K562 (cell line): ENCODE data around the gene PPP6R3. TPM values are rescaled to one million over a fixed set of nuclear protein-coding genes. Genes with fewer than 3 reads are reported as not detected.

Experiments used
- KAT2B ChIP-seq: IDR thresholded peaks from one replicate; pipeline ENCODE4 v1.6.1; 2012; ENCODE audit warnings: low read depth, mild to moderate bottlenecking, control low read depth, inconsistent platforms, low read length, moderate library complexity
- NR3C1 ChIP-seq: sonication (generic); formaldehyde crosslinking; IDR thresholded peaks from 2 replicates; pipeline ENCODE4 v1.8.1; 2022; ENCODE audit warnings: missing genetic modification reagents
- PHF8 ChIP-seq: fragments of 200-600 bp; sonication (generic); IDR thresholded peaks from 2 replicates; pipeline ENCODE4 v1.6.1; 2012; ENCODE audit warnings: mixed run types, mild to moderate bottlenecking, inconsistent platforms, low read length, moderate library complexity, borderline replicate concordance
- PHTF2 ChIP-seq: fragments of 250-450 bp; sonication (Bioruptor Pico); IDR thresholded peaks from 2 replicates; pipeline ENCODE4 v1.5.0; 2021; ENCODE audit warnings: mild to moderate bottlenecking
- RBM22 ChIP-seq: fragments of 200-400 bp; formaldehyde crosslinking; IDR thresholded peaks from 2 replicates; pipeline ENCODE4 v1.6.1; 2018; ENCODE audit warnings: low read length, low read depth; ENCODE audit not compliant: poor library complexity, severe bottlenecking
- SIX5 ChIP-seq, 2 experiments: IDR thresholded peaks; 2 replicates each; pipeline ENCODE4 v1.6.1; 2011; ENCODE audit warnings: low read length in 2 of 2, borderline replicate concordance in 1 of 2, low read depth in 1 of 2, mild to moderate bottlenecking in 1 of 2, moderate library complexity in 1 of 2; ENCODE audit not compliant: insufficient read depth in 1 of 2
- SREBF2 ChIP-seq: sonication (generic); formaldehyde crosslinking; IDR thresholded peaks from 2 replicates; pipeline ENCODE4 v1.4.0; 2020; ENCODE audit warnings: mild to moderate bottlenecking, missing genetic modification reagents
- TOE1 ChIP-seq, 2 experiments: fragments of 450-650 bp in 1 of 2; sonication (generic) in 1 of 2; formaldehyde crosslinking in 1 of 2; IDR thresholded peaks; 2 replicates each; pipeline versions ENCODE4 v1.7.1 to v1.8.0; 2016 to 2022; ENCODE audit warnings: borderline replicate concordance in 2 of 2, mild to moderate bottlenecking in 2 of 2, antibody characterized with exemption in 1 of 2, inconsistent platforms in 1 of 2, low read depth in 1 of 2, missing genetic modification reagents in 1 of 2, moderate library complexity in 1 of 2
- ZBTB17 ChIP-seq: fragments of 450-650 bp; formaldehyde crosslinking; IDR thresholded peaks from 2 replicates; pipeline ENCODE4 v1.4.0; 2020; ENCODE audit warnings: mild to moderate bottlenecking
- ZNF639 ChIP-seq, 2 experiments: fragments of 200-800 bp in 1 of 2; sonication (Bioruptor generic) in 1 of 2; sonication (generic) in 1 of 2; formaldehyde crosslinking in 1 of 2; IDR thresholded peaks in 1 of 2; conservative IDR thresholded peaks in 1 of 2; 2 replicates each; pipeline versions ENCODE4 v1.5.0 to v1.6.1; 2016 to 2020; ENCODE audit warnings: missing compliant biosample characterization in 1 of 2, missing genetic modification characterization in 1 of 2, missing genetic modification reagents in 1 of 2
- polyA plus RNA-seq, 8 experiments: library from polyadenylated mRNA; depleted of rRNA in 4 of 8; stranded (reverse) in 5 of 8; unstranded in 3 of 8; fragments of >200 nt; fragmentation: Nextera tagmentation in 2 of 8; fragmentation: Illumina TruSeq in 1 of 8; extraction: Ambion mirVana in 2 of 8; extraction: Trizol in 1 of 8; gene quantifications; 2 replicates each; pipeline versions ENCODE4 v1.2.1 to v1.2.3, GENCODE V29; 2011 to 2014; ENCODE audit warnings: inconsistent platforms in 1 of 8, missing spikeins in 1 of 8
- total RNA-seq, 7 experiments: library from RNA; depleted of rRNA in 6 of 7; stranded (reverse); fragments of >200 nt in 6 of 7; fragmentation: Illumina TruSeq in 2 of 7; extraction: Trizol in 2 of 7; gene quantifications; 2 replicates each; pipeline versions ENCODE4 v1.2.1 to v1.2.3, GENCODE V29; 2011 to 2021; ENCODE audit warnings: low replicate concordance in 1 of 7
- TF ChIP-seq, protein P1 (sequence below), 2 experiments: fragments of 450-650 bp in 1 of 2; IDR thresholded peaks; 2 replicates each; pipeline ENCODE4 v1.6.1; 2011 to 2017; ENCODE audit warnings: low read depth in 2 of 2, antibody characterized with exemption in 1 of 2, borderline replicate concordance in 1 of 2, low read length in 1 of 2, mild to moderate bottlenecking in 1 of 2, mixed read lengths in 1 of 2; ENCODE audit not compliant: control insufficient read depth in 1 of 2
- TF ChIP-seq, protein P2 (sequence below): fragments of 450-650 bp; IDR thresholded peaks from 2 replicates; pipeline ENCODE4 v1.6.1; 2016; ENCODE audit warnings: missing biosample characterization, missing genetic modification characterization
- TF ChIP-seq, protein P3 (sequence below): fragments of 200-800 bp; sonication (Bioruptor generic); IDR thresholded peaks from 2 replicates; pipeline ENCODE4 v1.6.1; 2016; ENCODE audit warnings: missing genetic modification characterization, missing compliant biosample characterization

The PPP6R3 gene
- total and polyA plus RNA-seq, 9 of the 15 experiments (the other 6 are each of a cell fraction or from before 2014, with no cell fraction given): 20.3 to 117 (median 80.6) TPM

- TF ChIP-seq ZNF639 (CRISPR knock-in tag; conservative IDR thresholded peaks at IDR 0.05 in 1 of 2, IDR thresholded peaks at IDR 0.05 in 1 of 2): no peak; a peak in 1 of 4 replicates
- TF ChIP-seq, protein P1, sequence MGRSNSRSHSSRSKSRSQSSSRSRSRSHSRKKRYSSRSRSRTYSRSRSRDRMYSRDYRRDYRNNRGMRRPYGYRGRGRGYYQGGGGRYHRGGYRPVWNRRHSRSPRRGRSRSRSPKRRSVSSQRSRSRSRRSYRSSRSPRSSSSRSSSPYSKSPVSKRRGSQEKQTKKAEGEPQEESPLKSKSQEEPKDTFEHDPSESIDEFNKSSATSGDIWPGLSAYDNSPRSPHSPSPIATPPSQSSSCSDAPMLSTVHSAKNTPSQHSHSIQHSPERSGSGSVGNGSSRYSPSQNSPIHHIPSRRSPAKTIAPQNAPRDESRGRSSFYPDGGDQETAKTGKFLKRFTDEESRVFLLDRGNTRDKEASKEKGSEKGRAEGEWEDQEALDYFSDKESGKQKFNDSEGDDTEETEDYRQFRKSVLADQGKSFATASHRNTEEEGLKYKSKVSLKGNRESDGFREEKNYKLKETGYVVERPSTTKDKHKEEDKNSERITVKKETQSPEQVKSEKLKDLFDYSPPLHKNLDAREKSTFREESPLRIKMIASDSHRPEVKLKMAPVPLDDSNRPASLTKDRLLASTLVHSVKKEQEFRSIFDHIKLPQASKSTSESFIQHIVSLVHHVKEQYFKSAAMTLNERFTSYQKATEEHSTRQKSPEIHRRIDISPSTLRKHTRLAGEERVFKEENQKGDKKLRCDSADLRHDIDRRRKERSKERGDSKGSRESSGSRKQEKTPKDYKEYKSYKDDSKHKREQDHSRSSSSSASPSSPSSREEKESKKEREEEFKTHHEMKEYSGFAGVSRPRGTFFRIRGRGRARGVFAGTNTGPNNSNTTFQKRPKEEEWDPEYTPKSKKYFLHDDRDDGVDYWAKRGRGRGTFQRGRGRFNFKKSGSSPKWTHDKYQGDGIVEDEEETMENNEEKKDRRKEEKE (IDR thresholded peaks at IDR 0.05; ENCODE audit: borderline replicate concordance in 1 of 2, control insufficient read depth in 1 of 2, low read depth in 2 of 2, low read length in 1 of 2): peak in 1 of 2 experiments; percentile 75; a peak in 1 of 4 replicates
- no peak for TF ChIP-seq RBM22
- no peak for TF ChIP-seq SIX5 (IDR thresholded peaks at IDR 0.05; ENCODE audit: borderline replicate concordance in 1 of 2, insufficient read depth in 1 of 2, low read depth in 1 of 2, low read length in 2 of 2)
- TF ChIP-seq, protein P2, sequence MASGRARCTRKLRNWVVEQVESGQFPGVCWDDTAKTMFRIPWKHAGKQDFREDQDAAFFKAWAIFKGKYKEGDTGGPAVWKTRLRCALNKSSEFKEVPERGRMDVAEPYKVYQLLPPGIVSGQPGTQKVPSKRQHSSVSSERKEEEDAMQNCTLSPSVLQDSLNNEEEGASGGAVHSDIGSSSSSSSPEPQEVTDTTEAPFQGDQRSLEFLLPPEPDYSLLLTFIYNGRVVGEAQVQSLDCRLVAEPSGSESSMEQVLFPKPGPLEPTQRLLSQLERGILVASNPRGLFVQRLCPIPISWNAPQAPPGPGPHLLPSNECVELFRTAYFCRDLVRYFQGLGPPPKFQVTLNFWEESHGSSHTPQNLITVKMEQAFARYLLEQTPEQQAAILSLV (tag): no peak
- TF ChIP-seq PHTF2 (CRISPR knock-in tag): peak; percentile 88; the same call in 1 of the 2 replicates
- TF ChIP-seq NR3C1: no peak
- peak; percentile 92 for TF ChIP-seq ZBTB17 (CRISPR knock-in tag)
- peak; percentile 71; the same call in 1 of the 2 replicates for TF ChIP-seq TOE1 (IDR thresholded peaks at IDR 0.05; ENCODE audit: borderline replicate concordance)
- TF ChIP-seq TOE1 (CRISPR knock-in tag; IDR thresholded peaks at IDR 0.05; ENCODE audit: borderline replicate concordance, low read depth): no peak
- no peak for TF ChIP-seq SREBF2 (CRISPR knock-in tag)
- TF ChIP-seq PHF8: peak; percentile 38; the same call in 1 of the 2 replicates
- TF ChIP-seq KAT2B: no peak
- TF ChIP-seq, protein P3, sequence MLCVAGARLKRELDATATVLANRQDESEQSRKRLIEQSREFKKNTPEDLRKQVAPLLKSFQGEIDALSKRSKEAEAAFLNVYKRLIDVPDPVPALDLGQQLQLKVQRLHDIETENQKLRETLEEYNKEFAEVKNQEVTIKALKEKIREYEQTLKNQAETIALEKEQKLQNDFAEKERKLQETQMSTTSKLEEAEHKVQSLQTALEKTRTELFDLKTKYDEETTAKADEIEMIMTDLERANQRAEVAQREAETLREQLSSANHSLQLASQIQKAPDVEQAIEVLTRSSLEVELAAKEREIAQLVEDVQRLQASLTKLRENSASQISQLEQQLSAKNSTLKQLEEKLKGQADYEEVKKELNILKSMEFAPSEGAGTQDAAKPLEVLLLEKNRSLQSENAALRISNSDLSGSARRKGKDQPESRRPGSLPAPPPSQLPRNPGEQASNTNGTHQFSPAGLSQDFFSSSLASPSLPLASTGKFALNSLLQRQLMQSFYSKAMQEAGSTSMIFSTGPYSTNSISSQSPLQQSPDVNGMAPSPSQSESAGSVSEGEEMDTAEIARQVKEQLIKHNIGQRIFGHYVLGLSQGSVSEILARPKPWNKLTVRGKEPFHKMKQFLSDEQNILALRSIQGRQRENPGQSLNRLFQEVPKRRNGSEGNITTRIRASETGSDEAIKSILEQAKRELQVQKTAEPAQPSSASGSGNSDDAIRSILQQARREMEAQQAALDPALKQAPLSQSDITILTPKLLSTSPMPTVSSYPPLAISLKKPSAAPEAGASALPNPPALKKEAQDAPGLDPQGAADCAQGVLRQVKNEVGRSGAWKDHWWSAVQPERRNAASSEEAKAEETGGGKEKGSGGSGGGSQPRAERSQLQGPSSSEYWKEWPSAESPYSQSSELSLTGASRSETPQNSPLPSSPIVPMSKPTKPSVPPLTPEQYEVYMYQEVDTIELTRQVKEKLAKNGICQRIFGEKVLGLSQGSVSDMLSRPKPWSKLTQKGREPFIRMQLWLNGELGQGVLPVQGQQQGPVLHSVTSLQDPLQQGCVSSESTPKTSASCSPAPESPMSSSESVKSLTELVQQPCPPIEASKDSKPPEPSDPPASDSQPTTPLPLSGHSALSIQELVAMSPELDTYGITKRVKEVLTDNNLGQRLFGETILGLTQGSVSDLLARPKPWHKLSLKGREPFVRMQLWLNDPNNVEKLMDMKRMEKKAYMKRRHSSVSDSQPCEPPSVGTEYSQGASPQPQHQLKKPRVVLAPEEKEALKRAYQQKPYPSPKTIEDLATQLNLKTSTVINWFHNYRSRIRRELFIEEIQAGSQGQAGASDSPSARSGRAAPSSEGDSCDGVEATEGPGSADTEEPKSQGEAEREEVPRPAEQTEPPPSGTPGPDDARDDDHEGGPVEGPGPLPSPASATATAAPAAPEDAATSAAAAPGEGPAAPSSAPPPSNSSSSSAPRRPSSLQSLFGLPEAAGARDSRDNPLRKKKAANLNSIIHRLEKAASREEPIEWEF (CRISPR knock-in tag): peak; percentile 91; the same call in 1 of the 2 replicates
Measured at GRCh38 chr11:68459886-68460740, 439 bp upstream of the PPP6R3 start (continued).
